Ovary (tissue), 3 donors: ENCODE data around the gene CACNA1S.

Source experiments
- POLR2A ChIP-seq: fragments of 450-650 bp; IDR thresholded peaks from one replicate; pipeline ENCODE4 v1.6.1; 2017; ENCODE audit warnings: antibody characterized with exemption, mild to moderate bottlenecking, moderate library complexity
- TF ChIP-seq, protein P1 (sequence below), 3 donors: fragments of 450-650 bp in 2 of 3; fragments of 200-600 bp in 1 of 3; IDR thresholded peaks; one replicate each; pipeline versions ENCODE4 v1.5.1 to v1.8.0; 2016 to 2022; ENCODE audit warnings: antibody characterized with exemption in 3 of 3, mild to moderate bottlenecking in 1 of 3
- donor health status: DM: no; HTN: no; CAD: no.

DNA sequence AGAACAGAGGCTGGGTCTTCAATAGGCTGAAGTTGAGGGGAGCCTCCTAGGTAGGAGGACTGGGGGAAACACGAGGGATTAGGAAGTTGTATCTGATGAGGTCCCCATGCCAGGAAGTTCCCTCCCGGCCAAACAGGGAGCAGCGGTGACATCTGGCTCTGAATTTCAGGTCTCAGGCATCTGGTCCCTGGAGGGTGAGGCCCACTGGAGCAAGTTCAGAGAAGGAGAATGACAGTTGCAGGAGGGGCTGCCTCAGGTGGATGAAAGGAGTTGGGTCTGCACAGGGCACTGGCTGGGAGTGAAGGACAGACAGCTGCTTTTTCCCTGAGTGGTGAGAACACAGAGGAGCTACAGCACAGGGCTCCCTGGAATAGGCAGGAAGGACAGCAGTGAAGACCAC lies 32.9 kb upstream of the CACNA1S start:
- no peak for TF ChIP-seq POLR2A
- TF ChIP-seq, protein P1, sequence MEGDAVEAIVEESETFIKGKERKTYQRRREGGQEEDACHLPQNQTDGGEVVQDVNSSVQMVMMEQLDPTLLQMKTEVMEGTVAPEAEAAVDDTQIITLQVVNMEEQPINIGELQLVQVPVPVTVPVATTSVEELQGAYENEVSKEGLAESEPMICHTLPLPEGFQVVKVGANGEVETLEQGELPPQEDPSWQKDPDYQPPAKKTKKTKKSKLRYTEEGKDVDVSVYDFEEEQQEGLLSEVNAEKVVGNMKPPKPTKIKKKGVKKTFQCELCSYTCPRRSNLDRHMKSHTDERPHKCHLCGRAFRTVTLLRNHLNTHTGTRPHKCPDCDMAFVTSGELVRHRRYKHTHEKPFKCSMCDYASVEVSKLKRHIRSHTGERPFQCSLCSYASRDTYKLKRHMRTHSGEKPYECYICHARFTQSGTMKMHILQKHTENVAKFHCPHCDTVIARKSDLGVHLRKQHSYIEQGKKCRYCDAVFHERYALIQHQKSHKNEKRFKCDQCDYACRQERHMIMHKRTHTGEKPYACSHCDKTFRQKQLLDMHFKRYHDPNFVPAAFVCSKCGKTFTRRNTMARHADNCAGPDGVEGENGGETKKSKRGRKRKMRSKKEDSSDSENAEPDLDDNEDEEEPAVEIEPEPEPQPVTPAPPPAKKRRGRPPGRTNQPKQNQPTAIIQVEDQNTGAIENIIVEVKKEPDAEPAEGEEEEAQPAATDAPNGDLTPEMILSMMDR (IDR thresholded peaks at IDR 0.05), result no peak
